OCI-LY1 (cell line): ENCODE data around the gene EEFSEC.

Experiments used
- CTCF ChIP-seq: fragments of 200-600 bp; sonication (generic), shearing (Covaris generic); IDR thresholded peaks from 2 replicates; pipeline ENCODE4 v1.5.1; 2017; ENCODE audit warnings: mild to moderate bottlenecking, antibody characterized with exemption, low read length, moderate library complexity, mixed read lengths
- EZH2 ChIP-seq: fragments of 200-600 bp; sonication (generic), shearing (Covaris generic); IDR thresholded peaks from 2 replicates; pipeline ENCODE4 v1.8.0; 2017; ENCODE audit warnings: borderline replicate concordance, mixed run types, mild to moderate bottlenecking, antibody characterized with exemption, low read length, moderate library complexity, mixed read lengths

GRCh38 chr3:128221328-128221727 lies 68.0 kb downstream of the EEFSEC start:
- TF ChIP-seq CTCF (no peak), EZH2 (no peak)
